DND-41 (cell line): ENCODE data around the gene LRRC4.

ENCODE experiments used
- ATAC-seq: fragments of 200-7000 bp; cut with Tn5 transposase; 3 replicates; pipeline ENCODE4 v1.9.1; 2021; ENCODE audit warnings: low read depth; ENCODE audit not compliant: insufficient read depth
- DNase-seq: peaks from one replicate; pipeline ENCODE4 v3.0.0-alpha.2; 2020
- H2AFZ ChIP-seq: 2 replicates; pipeline ENCODE4 v1.6.0; 2012; ENCODE audit warnings: low read depth, low read length
- H3K27ac ChIP-seq: 2 replicates; pipeline ENCODE4 v1.5.1; 2012; ENCODE audit warnings: low read length, inconsistent platforms
- H3K27me3 ChIP-seq: fragments of 200-600 bp; sonication (generic); 2 replicates; pipeline ENCODE4 v1.6.0; 2012; ENCODE audit warnings: low read length, mild to moderate bottlenecking, inconsistent platforms; ENCODE audit not compliant: insufficient read depth, poor library complexity
- H3K36me3 ChIP-seq: 2 replicates; pipeline ENCODE4 v1.5.1; 2012; ENCODE audit warnings: low read length, inconsistent platforms; ENCODE audit not compliant: insufficient read depth
- H3K4me1 ChIP-seq: 2 replicates; pipeline ENCODE4 v1.5.1; 2012; ENCODE audit warnings: mild to moderate bottlenecking, low read length; ENCODE audit not compliant: insufficient read depth
- H3K4me2 ChIP-seq: 2 replicates; pipeline ENCODE4 v1.6.0; 2012; ENCODE audit warnings: mild to moderate bottlenecking, moderate library complexity, low read length, inconsistent platforms; ENCODE audit not compliant: insufficient read depth
- H3K4me3 ChIP-seq, 2 experiments: fragments of 200-600 bp in 1 of 2; shearing (Covaris generic) in 1 of 2; 2 replicates each; pipeline ENCODE4 v1.5.1; 2012 to 2016; ENCODE audit warnings: inconsistent platforms in 2 of 2, low read length in 2 of 2, mild to moderate bottlenecking in 2 of 2, low read depth in 1 of 2, moderate library complexity in 1 of 2
- H3K79me2 ChIP-seq: 2 replicates; pipeline ENCODE4 v1.6.0; 2012; ENCODE audit warnings: low read length, inconsistent platforms; ENCODE audit not compliant: insufficient read depth
- H3K9ac ChIP-seq: 2 replicates; pipeline ENCODE4 v1.6.0; 2012; ENCODE audit warnings: low read depth, mild to moderate bottlenecking, inconsistent platforms, low read length, moderate library complexity
- H3K9me3 ChIP-seq: 2 replicates; pipeline ENCODE4 v1.5.1; 2012; ENCODE audit warnings: low read length, moderate library complexity, mild to moderate bottlenecking, inconsistent platforms; ENCODE audit not compliant: insufficient read depth, severe bottlenecking
- H4K20me1 ChIP-seq: 2 replicates; pipeline ENCODE4 v1.6.0; 2012; ENCODE audit warnings: low read length; ENCODE audit not compliant: insufficient read depth
- CTCF ChIP-seq: IDR thresholded peaks from 2 replicates; pipeline ENCODE4 v1.5.1; 2012; ENCODE audit warnings: borderline replicate concordance, low read length, moderate library complexity, mild to moderate bottlenecking; ENCODE audit not compliant: poor library complexity, severe bottlenecking; ENCODE audit errors: extremely low read depth
- EZH2 ChIP-seq: IDR thresholded peaks from 3 replicates; pipeline ENCODE4 v1.6.1; 2012; ENCODE audit warnings: borderline replicate concordance, low read depth, mild to moderate bottlenecking, moderate library complexity, low read length, inconsistent platforms; ENCODE audit not compliant: severe bottlenecking

Gene LRRC4

GRCh38 chr7:128025380-128025779, 5.9 kb downstream of the LRRC4 start:
- H4K20me1 ChIP-seq, result no peaks in the 10 kb centered on the region
- no peaks in the 10 kb centered on the region for H3K9me3 ChIP-seq
- peaks cover 19% of the 10 kb centered on the region for H3K36me3 ChIP-seq
- no peak overlapping the region for H3K27ac ChIP-seq
- no peak for ATAC-seq
- H3K9ac ChIP-seq, result no peak overlapping the region
- H2AFZ ChIP-seq, result no peak overlapping the region
- H3K4me1 ChIP-seq, result no peaks in the 10 kb centered on the region
- H3K27me3 ChIP-seq, result no peaks in the 10 kb centered on the region
- no peak overlapping the region for H3K4me2 ChIP-seq
- no peak overlapping the region for H3K4me3 ChIP-seq
- H3K79me2 ChIP-seq, result no peaks in the 10 kb centered on the region
- TF ChIP-seq EZH2 (no peak), CTCF (no peak)
- DNase-seq, result no peak

GRCh38 chr7:128024151-128024550, 7.1 kb downstream of the LRRC4 start:
- no peak overlapping the region for H3K9ac ChIP-seq
- H3K4me3 ChIP-seq, result no peak overlapping the region
- H3K79me2 ChIP-seq, result no peaks in the 10 kb centered on the region
- H2AFZ ChIP-seq, result no peak overlapping the region
- no peaks in the 10 kb centered on the region for H3K27me3 ChIP-seq
- H4K20me1 ChIP-seq, result peaks cover 1% of the 10 kb centered on the region; the same call in 1 of the 2 replicates
- H3K27ac ChIP-seq, result no peak overlapping the region
- no peaks in the 10 kb centered on the region for H3K4me1 ChIP-seq
- H3K9me3 ChIP-seq, result no peaks in the 10 kb centered on the region
- peaks cover 13% of the 10 kb centered on the region for H3K36me3 ChIP-seq
- TF ChIP-seq CTCF, result no peak
- no peak for TF ChIP-seq EZH2
- ATAC-seq, result no peak
- no peak for DNase-seq
- no peak overlapping the region for H3K4me2 ChIP-seq

- DNase-seq (no peak), ATAC-seq (no peak)
- no peak overlapping the region for H3K4me2 ChIP-seq
- peaks cover 3% of the 10 kb centered on the region; the same call in 1 of the 2 replicates for H4K20me1 ChIP-seq
- TF ChIP-seq EZH2, result no peak
- no peak for TF ChIP-seq CTCF
- H3K27ac ChIP-seq, result no peak overlapping the region
- H3K4me1 ChIP-seq, result no peaks in the 10 kb centered on the region
- H3K27me3 ChIP-seq, result no peaks in the 10 kb centered on the region
- no peak overlapping the region for H3K9ac ChIP-seq
- no peaks in the 10 kb centered on the region for H3K9me3 ChIP-seq
- no peak overlapping the region for H2AFZ ChIP-seq
- no peaks in the 10 kb centered on the region for H3K79me2 ChIP-seq
- no peak overlapping the region for H3K4me3 ChIP-seq
- peaks cover 7% of the 10 kb centered on the region; the same call in 1 of the 2 replicates for H3K36me3 ChIP-seq
These were observed 8.4 kb downstream of the LRRC4 start for GRCh38 chr7:128022631-128023532.
